Hepatocyte (in vitro differentiated cells): ENCODE results near the gene WDCP. TPM values are rescaled to one million over a fixed set of nuclear protein-coding genes. Genes with fewer than 3 reads are reported as not detected.
A peak's percentile ranks its signal among the peaks of the same experiment; 100 is the strongest.

Source experiments
- DNase-seq: peaks from one replicate; pipeline ENCODE4 v3.0.0-alpha.2; 2016; ENCODE audit warnings: low spot score
- H2AFZ ChIP-seq: fragments of 200-600 bp; sonication (generic); 2 replicates; pipeline ENCODE4 v1.6.0; 2016; ENCODE audit warnings: antibody characterized with exemption, mild to moderate bottlenecking
- H3K27ac ChIP-seq: fragments of 200-600 bp; sonication (generic); 2 replicates; pipeline ENCODE4 v1.5.1; 2016; ENCODE audit warnings: mild to moderate bottlenecking
- H3K27me3 ChIP-seq: fragments of 200-600 bp; sonication (generic); 2 replicates; pipeline ENCODE4 v1.6.1; 2016
- H3K36me3 ChIP-seq: fragments of 200-600 bp; sonication (generic); replicated peaks from 2 replicates; pipeline ENCODE4 v1.5.1; 2016; ENCODE audit warnings: low read depth; ENCODE audit not compliant: insufficient read depth
- H3K4me1 ChIP-seq: fragments of 200-600 bp; sonication (generic); 2 replicates; pipeline ENCODE4 v1.5.1; 2016; ENCODE audit warnings: mild to moderate bottlenecking, moderate library complexity; ENCODE audit not compliant: insufficient read depth
- H3K4me2 ChIP-seq: fragments of 200-600 bp; sonication (generic); 2 replicates; pipeline ENCODE4 v1.6.0; 2016
- H3K4me3 ChIP-seq: fragments of 200-600 bp; sonication (generic); 2 replicates; pipeline ENCODE4 v1.5.1; 2016; ENCODE audit warnings: mild to moderate bottlenecking
- H3K79me2 ChIP-seq: fragments of 200-600 bp; sonication (generic); 2 replicates; pipeline ENCODE4 v1.6.0; 2017; ENCODE audit warnings: mild to moderate bottlenecking
- H3K9me2 ChIP-seq: fragments of 200-600 bp; sonication (generic); replicated peaks from 2 replicates; pipeline ENCODE4 v1.6.0; 2017; ENCODE audit warnings: mild to moderate bottlenecking; ENCODE audit not compliant: insufficient read depth
- H3K9me3 ChIP-seq: fragments of 200-600 bp; sonication (generic); 2 replicates; pipeline ENCODE4 v1.5.1; 2016; ENCODE audit warnings: low read depth, mild to moderate bottlenecking
- H4K20me1 ChIP-seq: fragments of 200-600 bp; sonication (generic); 2 replicates; pipeline ENCODE4 v1.6.0; 2016; ENCODE audit warnings: mild to moderate bottlenecking; ENCODE audit not compliant: insufficient read depth, poor library complexity, severe bottlenecking
- EZH2 ChIP-seq: fragments of 200-600 bp; sonication (generic); IDR thresholded peaks from 2 replicates; pipeline ENCODE4 v1.6.1; 2016; ENCODE audit warnings: antibody characterized with exemption, mild to moderate bottlenecking, borderline replicate concordance
- EZH2phosphoT487 ChIP-seq: fragments of 200-600 bp; sonication (generic); IDR thresholded peaks from one replicate; pipeline ENCODE4 v1.6.1; 2018; ENCODE audit warnings: antibody characterized with exemption, mild to moderate bottlenecking, low read depth, moderate library complexity; ENCODE audit not compliant: unreplicated experiment, severe bottlenecking
- WGBS: methylation state at CpG from one replicate; pipeline ENCODE4 v1.1.6; 2016; ENCODE audit warnings: low lambda C conversion rate; ENCODE audit errors: missing lambda C conversion rate; 5-methylcytosine and 5-hydroxymethylcytosine counted together
- polyA plus RNA-seq: library from polyadenylated mRNA; unstranded; fragments of >200 nt; fragmentation: Nextera tagmentation; extraction: Ambion mirVana; gene quantifications from 2 replicates; pipeline ENCODE4 v1.2.1, GENCODE V29; 2016
- total RNA-seq: library from RNA; depleted of rRNA; stranded (reverse); fragments of >200 nt; gene quantifications from 2 replicates; pipeline ENCODE4 v1.2.3, GENCODE V29; 2014
- TF ChIP-seq, protein P1 (sequence below): fragments of 200-600 bp; sonication (generic); IDR thresholded peaks from 2 replicates; pipeline ENCODE4 v1.5.1; 2016; ENCODE audit warnings: antibody characterized with exemption, mild to moderate bottlenecking; ENCODE audit not compliant: poor library complexity

WDCP gene
- total and polyA plus RNA-seq, 2 experiments from 2014 or later: 2.4 to 6.0 TPM

DNA sequence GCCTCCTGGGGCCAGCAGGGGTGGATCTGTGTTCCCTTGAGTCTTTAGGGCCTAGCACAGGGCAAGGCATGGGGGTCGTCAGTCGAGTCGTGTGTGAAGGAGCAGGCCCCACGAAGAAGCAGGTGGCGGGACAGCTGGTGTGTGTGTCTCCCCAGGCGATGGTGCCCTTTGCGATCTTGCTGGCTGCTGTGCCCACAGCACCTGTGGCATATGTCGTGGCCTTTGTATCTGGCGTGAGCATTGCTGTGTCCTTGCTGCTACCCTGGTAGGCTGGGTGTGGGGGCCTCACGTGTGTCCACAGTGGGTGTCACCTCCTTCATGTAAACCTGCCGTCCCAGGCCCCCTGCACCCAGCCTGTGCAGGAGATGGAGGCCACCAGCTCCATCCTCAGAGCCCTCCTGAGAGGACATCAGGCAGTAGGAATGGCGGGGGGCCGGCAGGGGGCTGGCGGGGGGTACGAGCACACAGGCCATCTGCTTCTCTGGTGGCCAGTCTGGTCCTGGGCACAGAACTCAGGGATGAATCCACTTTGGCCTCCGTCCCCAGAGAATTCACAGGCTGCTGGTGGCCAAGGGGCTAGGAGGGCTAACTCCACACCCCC lies 24.1 kb downstream of the WDCP start:
- no peaks in the 10 kb centered on the region for H3K9me3 ChIP-seq
- H3K36me3 ChIP-seq: no peaks in the 10 kb centered on the region
- H2AFZ ChIP-seq: no peak overlapping the region
- no peaks in the 10 kb centered on the region for H3K27me3 ChIP-seq
- no peaks in the 10 kb centered on the region for H3K4me1 ChIP-seq
- H4K20me1 ChIP-seq: no peaks in the 10 kb centered on the region
- no peak overlapping the region for H3K4me3 ChIP-seq
- TF ChIP-seq EZH2phosphoT487: no peak
- TF ChIP-seq, protein P1, sequence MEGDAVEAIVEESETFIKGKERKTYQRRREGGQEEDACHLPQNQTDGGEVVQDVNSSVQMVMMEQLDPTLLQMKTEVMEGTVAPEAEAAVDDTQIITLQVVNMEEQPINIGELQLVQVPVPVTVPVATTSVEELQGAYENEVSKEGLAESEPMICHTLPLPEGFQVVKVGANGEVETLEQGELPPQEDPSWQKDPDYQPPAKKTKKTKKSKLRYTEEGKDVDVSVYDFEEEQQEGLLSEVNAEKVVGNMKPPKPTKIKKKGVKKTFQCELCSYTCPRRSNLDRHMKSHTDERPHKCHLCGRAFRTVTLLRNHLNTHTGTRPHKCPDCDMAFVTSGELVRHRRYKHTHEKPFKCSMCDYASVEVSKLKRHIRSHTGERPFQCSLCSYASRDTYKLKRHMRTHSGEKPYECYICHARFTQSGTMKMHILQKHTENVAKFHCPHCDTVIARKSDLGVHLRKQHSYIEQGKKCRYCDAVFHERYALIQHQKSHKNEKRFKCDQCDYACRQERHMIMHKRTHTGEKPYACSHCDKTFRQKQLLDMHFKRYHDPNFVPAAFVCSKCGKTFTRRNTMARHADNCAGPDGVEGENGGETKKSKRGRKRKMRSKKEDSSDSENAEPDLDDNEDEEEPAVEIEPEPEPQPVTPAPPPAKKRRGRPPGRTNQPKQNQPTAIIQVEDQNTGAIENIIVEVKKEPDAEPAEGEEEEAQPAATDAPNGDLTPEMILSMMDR: no peak
- no peak for TF ChIP-seq EZH2
- no peaks in the 10 kb centered on the region for H3K9me2 ChIP-seq
- DNase-seq: no peak
- no peak overlapping the region for H3K4me2 ChIP-seq
- no peak overlapping the region for H3K27ac ChIP-seq
- no peaks in the 10 kb centered on the region for H3K79me2 ChIP-seq
- 90% methylated on average over 13 of the region's 16 CpGs for WGBS

DNA sequence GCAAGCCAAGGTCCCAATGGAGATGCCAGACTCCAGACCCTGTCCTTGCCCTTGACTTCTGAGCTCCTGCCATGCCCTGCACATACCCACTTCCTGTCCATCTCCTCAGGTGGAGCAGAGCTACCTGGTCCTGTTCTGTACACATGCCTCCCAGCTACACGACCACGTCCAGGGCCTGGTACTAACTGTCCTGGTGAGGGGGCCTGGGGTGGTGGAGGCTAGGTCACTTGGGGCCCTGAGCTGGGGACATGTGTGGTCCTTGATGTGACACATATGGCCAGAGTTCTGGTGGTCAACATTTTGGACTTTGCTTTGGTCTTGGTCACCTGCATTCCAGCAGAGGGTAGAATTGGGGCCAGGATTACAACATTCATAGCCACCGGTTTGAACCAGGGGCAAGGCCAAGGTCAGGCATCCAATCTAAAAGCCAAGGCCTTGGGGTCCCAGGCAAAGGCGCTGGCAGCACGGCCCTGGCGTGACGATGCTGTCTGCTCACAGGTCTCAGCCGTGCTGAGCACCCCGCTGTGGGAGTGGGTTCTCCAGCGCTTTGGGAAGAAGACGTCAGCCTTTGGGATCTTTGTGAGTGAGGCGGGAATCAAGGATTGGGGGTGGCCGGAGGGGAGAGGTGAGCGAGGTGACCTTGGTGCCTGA lies 24.7 kb downstream of the WDCP start:
- Histone ChIP-seq H3K9me2 (no peaks in the 10 kb centered on the region), H3K9me3 (no peaks in the 10 kb centered on the region), H3K4me1 (no peaks in the 10 kb centered on the region), H3K27me3 (no peaks in the 10 kb centered on the region), H3K4me3 (no peak overlapping the region), H3K27ac (no peak overlapping the region), H3K79me2 (no peaks in the 10 kb centered on the region), H4K20me1 (no peaks in the 10 kb centered on the region), H3K4me2 (no peak overlapping the region), H2AFZ (no peak overlapping the region), H3K36me3 (no peaks in the 10 kb centered on the region)
- WGBS: 96% methylated on average over 14 of the region's 14 CpGs
- no peak for DNase-seq
- no peak for TF ChIP-seq EZH2phosphoT487
- TF ChIP-seq, protein P1: no peak
- no peak for TF ChIP-seq EZH2

DNA sequence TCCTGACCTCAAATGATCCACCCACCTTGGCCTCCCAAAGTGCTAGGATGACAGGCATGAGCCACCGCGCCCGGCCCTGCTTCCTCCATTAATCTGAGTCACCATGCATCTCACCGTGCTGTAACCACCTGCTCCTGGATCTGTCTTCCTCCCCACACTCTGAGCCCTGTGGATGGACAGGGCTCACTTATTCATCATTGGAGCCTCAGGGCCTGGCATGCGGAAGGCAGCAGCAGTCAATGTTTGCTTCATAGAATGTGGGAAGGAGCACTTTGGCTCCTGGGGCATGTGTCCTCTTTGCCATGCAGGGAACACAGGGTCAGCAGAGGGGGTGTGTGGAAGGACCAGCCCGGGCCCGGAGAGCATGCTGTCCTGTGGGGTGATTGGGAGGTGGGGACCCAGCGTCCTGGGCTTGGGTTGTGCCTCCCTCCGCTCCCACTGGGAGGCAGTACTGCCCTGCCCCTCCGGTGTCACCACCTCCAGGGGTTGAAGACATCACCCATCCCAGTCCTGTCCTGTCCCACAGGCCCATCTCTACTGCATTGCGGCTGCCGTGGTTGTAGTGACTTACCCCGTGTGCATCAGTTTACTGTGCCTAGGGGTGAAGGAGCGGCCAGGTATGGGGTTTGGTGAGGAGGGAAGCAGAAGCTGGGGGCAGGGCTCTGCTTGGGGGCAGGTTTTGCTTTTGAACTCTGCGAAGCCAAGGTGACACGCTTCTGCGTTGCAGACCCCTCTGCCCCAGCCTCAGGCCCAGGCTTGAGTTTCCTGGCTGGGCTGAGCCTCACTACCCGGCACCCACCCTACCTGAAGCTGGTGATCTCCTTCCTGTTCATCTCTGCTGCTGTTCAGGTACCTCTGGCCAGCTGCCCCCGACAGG lies 25.8 kb downstream of the WDCP start:
- H3K79me2 ChIP-seq: no peaks in the 10 kb centered on the region
- WGBS: 72% methylated on average over 19 of the region's 19 CpGs

More for the DNA sequence above, 25.8 kb downstream of the WDCP start:
- no peaks in the 10 kb centered on the region for H3K4me1 ChIP-seq
- no peaks in the 10 kb centered on the region for H3K9me3 ChIP-seq
- H3K36me3 ChIP-seq: no peaks in the 10 kb centered on the region
- no peak for DNase-seq
- H3K27ac ChIP-seq: no peak overlapping the region
- H3K27me3 ChIP-seq: no peaks in the 10 kb centered on the region
- no peak overlapping the region for H3K4me2 ChIP-seq
- H2AFZ ChIP-seq: no peak overlapping the region
- TF ChIP-seq, protein P1: peak; percentile 12
- TF ChIP-seq EZH2: no peak
- no peak for TF ChIP-seq EZH2phosphoT487
- no peak overlapping the region for H3K4me3 ChIP-seq
- no peaks in the 10 kb centered on the region for H3K9me2 ChIP-seq
- no peaks in the 10 kb centered on the region for H4K20me1 ChIP-seq
